K562 (cell line): ENCODE measurements around the gene FERMT3. TPM values are rescaled to one million over a fixed set of nuclear protein-coding genes. Genes with fewer than 3 reads are reported as not detected.

Experiments
- AFF1 ChIP-seq, 2 experiments: fragments of 450-650 bp; IDR thresholded peaks; 2 replicates each; pipeline ENCODE4 v1.6.1; 2018; ENCODE audit warnings: mild to moderate bottlenecking in 2 of 2, low read depth in 1 of 2; ENCODE audit not compliant: partially characterized antibody in 2 of 2
- CC2D1A ChIP-seq: fragments of 450-650 bp; IDR thresholded peaks from 2 replicates; pipeline ENCODE4 v1.6.1; 2017; ENCODE audit warnings: mild to moderate bottlenecking
- ETS2 ChIP-seq: IDR thresholded peaks from 2 replicates; pipeline ENCODE4 v1.6.1; 2016; ENCODE audit warnings: borderline replicate concordance, missing genetic modification characterization, mild to moderate bottlenecking, moderate library complexity, missing compliant biosample characterization; ENCODE audit not compliant: poor library complexity, severe bottlenecking
- HNRNPL ChIP-seq: fragments of 200-400 bp; formaldehyde crosslinking; IDR thresholded peaks from 2 replicates; pipeline ENCODE4 v1.6.1; 2017; ENCODE audit warnings: low read depth, mild to moderate bottlenecking, low read length
- KDM2B ChIP-seq: fragments of 250-450 bp; sonication (Bioruptor Pico); IDR thresholded peaks from 2 replicates; pipeline ENCODE4 v1.8.0; 2021; ENCODE audit warnings: mild to moderate bottlenecking, moderate library complexity
- KDM5B ChIP-seq: fragments of 200-600 bp; sonication (generic); IDR thresholded peaks from 2 replicates; pipeline ENCODE4 v1.6.1; 2012; ENCODE audit warnings: low read depth, mild to moderate bottlenecking, moderate library complexity, low read length, control low read depth, inconsistent platforms; ENCODE audit not compliant: insufficient replicate concordance
- PATZ1 ChIP-seq: fragments of 250-450 bp; sonication (Bioruptor Pico); IDR thresholded peaks from 2 replicates; pipeline ENCODE4 v1.5.0; 2020; ENCODE audit warnings: mild to moderate bottlenecking, borderline replicate concordance
- PPARD ChIP-seq: fragments of 250-450 bp; sonication (Bioruptor Pico); IDR thresholded peaks from 2 replicates; pipeline ENCODE4 v1.8.0; 2022; ENCODE audit warnings: inconsistent platforms, mild to moderate bottlenecking, moderate library complexity
- PYGO2 ChIP-seq: fragments of 450-650 bp; IDR thresholded peaks from 2 replicates; pipeline ENCODE4 v1.6.1; 2016; ENCODE audit warnings: mild to moderate bottlenecking, missing genetic modification characterization, moderate library complexity, missing compliant biosample characterization
- SMAD1 ChIP-seq: fragments of 150-350 bp; IDR thresholded peaks from 2 replicates; pipeline ENCODE4 v1.6.1; 2014; ENCODE audit warnings: low read length, low read depth; ENCODE audit not compliant: partially characterized antibody
- SMARCC2 ChIP-seq: fragments of 450-650 bp; IDR thresholded peaks from 2 replicates; pipeline ENCODE4 v1.6.1; 2017; ENCODE audit warnings: antibody characterized with exemption, moderate library complexity, mild to moderate bottlenecking, low read depth
- THRAP3 ChIP-seq: fragments of 450-650 bp; IDR thresholded peaks from 2 replicates; pipeline ENCODE4 v1.6.1; 2016; ENCODE audit warnings: mild to moderate bottlenecking, inconsistent platforms, borderline replicate concordance
- ZFP36 ChIP-seq: fragments of 150-350 bp; IDR thresholded peaks from 2 replicates; pipeline ENCODE4 v1.6.1; 2018; ENCODE audit warnings: low read length, low read depth; ENCODE audit not compliant: partially characterized antibody
- ZKSCAN1 ChIP-seq: fragments of 150-350 bp; IDR thresholded peaks from 2 replicates; pipeline ENCODE4 v1.6.1; 2016; ENCODE audit warnings: low read depth, low read length
- ZNF280A ChIP-seq: fragments of 450-650 bp; IDR thresholded peaks from 2 replicates; pipeline ENCODE4 v1.6.1; 2018; ENCODE audit warnings: mild to moderate bottlenecking, low read depth; ENCODE audit not compliant: partially characterized antibody
- ZNF707 ChIP-seq: fragments of 250-450 bp; sonication (Bioruptor Pico); conservative IDR thresholded peaks from 2 replicates; pipeline ENCODE4 v1.8.0; 2022; ENCODE audit warnings: inconsistent platforms, mild to moderate bottlenecking, moderate library complexity
- ZSCAN29 ChIP-seq: fragments of 450-650 bp; IDR thresholded peaks from 2 replicates; pipeline ENCODE4 v1.6.1; 2017
- polyA plus RNA-seq, 8 experiments: library from polyadenylated mRNA; depleted of rRNA in 4 of 8; stranded (reverse) in 5 of 8; unstranded in 3 of 8; fragments of >200 nt; fragmentation: Nextera tagmentation in 2 of 8; fragmentation: Illumina TruSeq in 1 of 8; extraction: Ambion mirVana in 2 of 8; extraction: Trizol in 1 of 8; gene quantifications; 2 replicates each; pipeline versions ENCODE4 v1.2.1 to v1.2.3, GENCODE V29; 2011 to 2014; ENCODE audit warnings: inconsistent platforms in 1 of 8, missing spikeins in 1 of 8
- total RNA-seq, 7 experiments: library from RNA; depleted of rRNA in 6 of 7; stranded (reverse); fragments of >200 nt in 6 of 7; fragmentation: Illumina TruSeq in 2 of 7; extraction: Trizol in 2 of 7; gene quantifications; 2 replicates each; pipeline versions ENCODE4 v1.2.1 to v1.2.3, GENCODE V29; 2011 to 2021; ENCODE audit warnings: low replicate concordance in 1 of 7

FERMT3 gene
- total and polyA plus RNA-seq, 9 of the 15 experiments (the other 6 are each of a cell fraction or from before 2014, with no cell fraction given), result 3.2 to 275 (median 79.7) TPM

- peak in 1 of 2 experiments; percentile 50 for TF ChIP-seq AFF1 (IDR thresholded peaks at IDR 0.05; ENCODE audit: low read depth in 1 of 2, partially characterized antibody in 2 of 2)
- peak; percentile 87; the same call in 1 of the 2 replicates for TF ChIP-seq THRAP3
- no peak for TF ChIP-seq ZNF280A
- peak; percentile 65 for TF ChIP-seq SMAD1
- no peak for TF ChIP-seq KDM2B
- TF ChIP-seq ZNF707, result no peak
- TF ChIP-seq PPARD (CRISPR knock-in tag), result no peak
- TF ChIP-seq CC2D1A, result peak; percentile 9; the same call in 1 of the 2 replicates
- TF ChIP-seq PYGO2 (tag), result 0 out of 2 replicates have a peak, but pooled peaks have one; percentile 47
- TF ChIP-seq ETS2, result peak; percentile 14
- TF ChIP-seq HNRNPL, result peak; percentile 50
- peak; percentile 45 for TF ChIP-seq KDM5B
- 0 out of 2 replicates have a peak, but pooled peaks have one; percentile 37 for TF ChIP-seq SMARCC2
- no peak for TF ChIP-seq ZKSCAN1
- TF ChIP-seq ZSCAN29, result no peak
- peak; percentile 12 for TF ChIP-seq ZFP36
- TF ChIP-seq PATZ1 (CRISPR knock-in tag), result no peak
Observed at GRCh38 chr11:64207256-64208085, 950 bp downstream of the FERMT3 start (continued).
